H9 (cell line): ENCODE results near the gene PSMB8. TPM values are rescaled to one million over a fixed set of nuclear protein-coding genes. Genes with fewer than 3 reads are reported as not detected.

ENCODE experiments used
- DNase-seq: peaks from one replicate; pipeline ENCODE4 v3.0.0-alpha.2; 2017
- H2AFZ ChIP-seq: one replicate; pipeline ENCODE4 v1.6.1; 2013; ENCODE audit warnings: mild to moderate bottlenecking, low read length, control low read depth, moderate library complexity
- H2AK5ac ChIP-seq: 2 replicates; pipeline ENCODE4 v1.6.1; 2013; ENCODE audit warnings: low read length, control low read depth, mixed read lengths; ENCODE audit not compliant: insufficient read length
- H2BK120ac ChIP-seq: one replicate; pipeline ENCODE4 v1.6.1; 2013; ENCODE audit warnings: low read depth, mild to moderate bottlenecking, low read length, control low read depth, inconsistent platforms; ENCODE audit not compliant: poor library complexity, severe bottlenecking
- H2BK12ac ChIP-seq: 2 replicates; pipeline ENCODE4 v1.6.1; 2013; ENCODE audit warnings: low read length, control low read depth, mixed read lengths, low read depth; ENCODE audit not compliant: insufficient read length
- H2BK15ac ChIP-seq: 2 replicates; pipeline ENCODE4 v1.6.1; 2013; ENCODE audit warnings: low read depth, low read length, control low read depth
- H2BK20ac ChIP-seq: one replicate; pipeline ENCODE4 v1.6.1; 2013; ENCODE audit warnings: low read depth, mild to moderate bottlenecking, low read length, control low read depth, inconsistent platforms; ENCODE audit not compliant: poor library complexity, severe bottlenecking
- H2BK5ac ChIP-seq: 2 replicates; pipeline ENCODE4 v1.6.1; 2013; ENCODE audit warnings: low read length, control low read depth, mixed read lengths; ENCODE audit not compliant: insufficient read length
- H3K14ac ChIP-seq: 2 replicates; pipeline ENCODE4 v1.6.1; 2013; ENCODE audit warnings: low read length, control low read depth; ENCODE audit not compliant: insufficient read depth
- H3K18ac ChIP-seq: 2 replicates; pipeline ENCODE4 v1.6.1; 2013; ENCODE audit warnings: low read depth, mild to moderate bottlenecking, mixed read lengths, low read length, control low read depth; ENCODE audit not compliant: insufficient read length
- H3K23ac ChIP-seq: 2 replicates; pipeline ENCODE4 v1.6.1; 2013; ENCODE audit warnings: low read length, control low read depth, mixed read lengths, low read depth; ENCODE audit not compliant: insufficient read length
- H3K23me2 ChIP-seq: 2 replicates; pipeline ENCODE4 v1.6.1; 2013; ENCODE audit warnings: low read depth, mild to moderate bottlenecking, mixed read lengths, low read length, control low read depth; ENCODE audit not compliant: insufficient read length, poor library complexity, severe bottlenecking
- H3K27ac ChIP-seq: 2 replicates; pipeline ENCODE4 v1.5.1; 2013; ENCODE audit warnings: low read length, control low read depth, mixed read lengths, low read depth; ENCODE audit not compliant: insufficient read length
- H3K27me3 ChIP-seq: 2 replicates; pipeline ENCODE4 v1.6.1; 2013; ENCODE audit warnings: low read length, control low read depth, inconsistent platforms; ENCODE audit not compliant: insufficient read depth
- H3K4ac ChIP-seq: 2 replicates; pipeline ENCODE4 v1.6.1; 2013; ENCODE audit warnings: low read depth, mild to moderate bottlenecking, control low read depth, inconsistent platforms, low read length, moderate library complexity
- H3K4me1 ChIP-seq: 2 replicates; pipeline ENCODE4 v1.6.1; 2013; ENCODE audit warnings: low read length, control low read depth, inconsistent platforms; ENCODE audit not compliant: insufficient read depth
- H3K4me2 ChIP-seq: 2 replicates; pipeline ENCODE4 v1.6.1; 2013; ENCODE audit warnings: low read length, control low read depth, mixed read lengths; ENCODE audit not compliant: insufficient read length, insufficient read depth
- H3K56ac ChIP-seq: 2 replicates; pipeline ENCODE4 v1.6.1; 2013; ENCODE audit warnings: low read depth, mild to moderate bottlenecking, mixed read lengths, low read length, control low read depth; ENCODE audit not compliant: insufficient read length
- H3K79me1 ChIP-seq: 2 replicates; pipeline ENCODE4 v1.6.1; 2013; ENCODE audit warnings: low read depth, mild to moderate bottlenecking, moderate library complexity, low read length, control low read depth, inconsistent platforms; ENCODE audit not compliant: insufficient read depth, poor library complexity, severe bottlenecking
- H3K79me2 ChIP-seq: 2 replicates; pipeline ENCODE4 v1.6.1; 2013; ENCODE audit warnings: low read length, control low read depth, inconsistent platforms; ENCODE audit not compliant: insufficient read depth
- H3K9ac ChIP-seq: 2 replicates; pipeline ENCODE4 v1.6.1; 2013; ENCODE audit warnings: low read length, control low read depth, mixed read lengths; ENCODE audit not compliant: insufficient read length; ENCODE audit errors: extremely low read depth
- H3K9me3 ChIP-seq: one replicate; pipeline ENCODE4 v1.6.1; 2013; ENCODE audit warnings: low read depth, low read length, inconsistent platforms; ENCODE audit not compliant: control insufficient read depth
- H3T11ph ChIP-seq: one replicate; pipeline ENCODE4 v1.6.1; 2013; ENCODE audit warnings: mild to moderate bottlenecking, low read length, control low read depth, inconsistent platforms
- H4K20me1 ChIP-seq: one replicate; pipeline ENCODE4 v1.6.1; 2013; ENCODE audit not compliant: control insufficient read depth, insufficient read length, insufficient read depth
- H4K5ac ChIP-seq: 2 replicates; pipeline ENCODE4 v1.6.1; 2013; ENCODE audit warnings: low read depth, mild to moderate bottlenecking, mixed read lengths, low read length, control low read depth; ENCODE audit not compliant: insufficient read length
- H4K8ac ChIP-seq: replicated peaks from 2 replicates; pipeline ENCODE4 v1.6.1; 2013; ENCODE audit warnings: low read length, control low read depth, mixed read lengths, low read depth; ENCODE audit not compliant: insufficient read length
- H4K91ac ChIP-seq: 2 replicates; pipeline ENCODE4 v1.6.1; 2013; ENCODE audit warnings: low read depth, mild to moderate bottlenecking, moderate library complexity, mixed read lengths, low read length, control low read depth; ENCODE audit not compliant: insufficient read length
- H3K27ac Mint-ChIP-seq, 3 experiments: 2 replicates in 2 of 3; 3 replicates in 1 of 3; pipeline ENCODE4 v1.8.0; 2020 to 2021; ENCODE audit warnings: mixed read lengths in 3 of 3, mild to moderate bottlenecking in 1 of 3, moderate library complexity in 1 of 3
- H3K27me3 Mint-ChIP-seq: 2 replicates; pipeline ENCODE4 v1.8.0; 2021; ENCODE audit warnings: low read depth, mild to moderate bottlenecking, moderate library complexity, mixed read lengths
- H3K36me3 Mint-ChIP-seq, 3 experiments: 2 replicates in 2 of 3; 3 replicates in 1 of 3; pipeline ENCODE4 v1.8.0; 2020 to 2021; ENCODE audit warnings: low read depth in 3 of 3, mixed read lengths in 3 of 3; ENCODE audit not compliant: insufficient read depth in 1 of 3
- H3K4me1 Mint-ChIP-seq, 2 experiments: 2 replicates each; pipeline ENCODE4 v1.8.0; 2020; ENCODE audit warnings: mixed read lengths in 2 of 2
- H3K4me3 Mint-ChIP-seq, 2 experiments: 2 replicates in 1 of 2; 3 replicates in 1 of 2; pipeline ENCODE4 v1.8.0; 2020 to 2021; ENCODE audit warnings: mild to moderate bottlenecking in 2 of 2, mixed read lengths in 2 of 2, moderate library complexity in 1 of 2
- H3K9me3 Mint-ChIP-seq, 2 experiments: 2 replicates in 1 of 2; 3 replicates in 1 of 2; pipeline ENCODE4 v1.8.0; 2020; ENCODE audit warnings: mild to moderate bottlenecking in 2 of 2, mixed read lengths in 2 of 2, moderate library complexity in 1 of 2
- WGBS: extraction: QIAGEN DNeasy Blood & Tissue Kit; methylation state at CpG from one replicate; pipeline ENCODE4 v1.1.7; 2013; ENCODE audit warnings: missing lambda C conversion rate, low lambda C conversion rate, mixed read lengths; ENCODE audit not compliant: insufficient read length; ENCODE audit errors: extremely low coverage; 5-methylcytosine and 5-hydroxymethylcytosine counted together
- total RNA-seq: library from RNA; stranded (reverse); gene quantifications from 2 replicates; pipeline ENCODE4 v1.2.1, GENCODE V29; 2021
- TF ChIP-seq, protein P1 (sequence below): fragments of 200-600 bp; sonication (generic); conservative IDR thresholded peaks from 3 replicates; pipeline ENCODE4 v1.8.0; 2021; ENCODE audit warnings: antibody characterized with exemption, mild to moderate bottlenecking

The PSMB8 gene
- total RNA-seq, 1 experiment from 2014 or later = 19.1 TPM

GRCh38 chr6:32842690-32843089 lies 1.2 kb downstream of the PSMB8 start:
- Histone ChIP-seq H4K5ac (no peak overlapping the region), H2BK20ac (no peak overlapping the region), H3K23me2 (peaks cover 15% of the 10 kb centered on the region), H3K27me3 (no peaks in the 10 kb centered on the region), H4K8ac (no peak overlapping the region), H2BK5ac (no peak overlapping the region), H4K91ac (no peak overlapping the region), H2BK15ac (no peak overlapping the region), H3K27ac (no peak overlapping the region), H2AK5ac (no peak overlapping the region), H3K9ac (no peak overlapping the region), H2BK120ac (no peak overlapping the region), H3T11ph (no peak overlapping the region), H3K18ac (no peak overlapping the region), H3K14ac (no peak overlapping the region), H2BK12ac (no peak overlapping the region), H3K79me1 (no peaks in the 10 kb centered on the region), H3K4ac (no peak overlapping the region), H4K20me1 (no peaks in the 10 kb centered on the region), H3K9me3 (no peaks in the 10 kb centered on the region), H3K79me2 (no peaks in the 10 kb centered on the region), H2AFZ (no peak overlapping the region), H3K4me2 (no peak overlapping the region), H3K4me1 (peaks cover 2% of the 10 kb centered on the region; the same call in 1 of the 2 replicates), H3K56ac (no peak overlapping the region), H3K23ac (no peak overlapping the region)
- H3K27me3 Mint-ChIP-seq = peaks cover 29% of the 10 kb centered on the region
- H3K4me1 Mint-ChIP-seq = peaks cover 3 to 4% of the 10 kb centered on the region in 2 experiments
- no peaks in the 10 kb centered on the region for H3K9me3 Mint-ChIP-seq
- H3K36me3 Mint-ChIP-seq = peaks cover 0 to 32% (median 12%) of the 10 kb centered on the region in 3 experiments; a peak in 5 of 7 replicates
- DNase-seq = no peak
- H3K27ac Mint-ChIP-seq = no peak overlapping the region
- no CpG with 5 or more reads among the region's 8 CpGs for WGBS
- TF ChIP-seq, protein P1, sequence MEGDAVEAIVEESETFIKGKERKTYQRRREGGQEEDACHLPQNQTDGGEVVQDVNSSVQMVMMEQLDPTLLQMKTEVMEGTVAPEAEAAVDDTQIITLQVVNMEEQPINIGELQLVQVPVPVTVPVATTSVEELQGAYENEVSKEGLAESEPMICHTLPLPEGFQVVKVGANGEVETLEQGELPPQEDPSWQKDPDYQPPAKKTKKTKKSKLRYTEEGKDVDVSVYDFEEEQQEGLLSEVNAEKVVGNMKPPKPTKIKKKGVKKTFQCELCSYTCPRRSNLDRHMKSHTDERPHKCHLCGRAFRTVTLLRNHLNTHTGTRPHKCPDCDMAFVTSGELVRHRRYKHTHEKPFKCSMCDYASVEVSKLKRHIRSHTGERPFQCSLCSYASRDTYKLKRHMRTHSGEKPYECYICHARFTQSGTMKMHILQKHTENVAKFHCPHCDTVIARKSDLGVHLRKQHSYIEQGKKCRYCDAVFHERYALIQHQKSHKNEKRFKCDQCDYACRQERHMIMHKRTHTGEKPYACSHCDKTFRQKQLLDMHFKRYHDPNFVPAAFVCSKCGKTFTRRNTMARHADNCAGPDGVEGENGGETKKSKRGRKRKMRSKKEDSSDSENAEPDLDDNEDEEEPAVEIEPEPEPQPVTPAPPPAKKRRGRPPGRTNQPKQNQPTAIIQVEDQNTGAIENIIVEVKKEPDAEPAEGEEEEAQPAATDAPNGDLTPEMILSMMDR = no peak
- peak overlapping the region; percentile 87 to 92; a peak in 4 of 5 replicates for H3K4me3 Mint-ChIP-seq
